Measurements from ENCODE around the gene SFT2D2.

Gene SFT2D2

DNA sequence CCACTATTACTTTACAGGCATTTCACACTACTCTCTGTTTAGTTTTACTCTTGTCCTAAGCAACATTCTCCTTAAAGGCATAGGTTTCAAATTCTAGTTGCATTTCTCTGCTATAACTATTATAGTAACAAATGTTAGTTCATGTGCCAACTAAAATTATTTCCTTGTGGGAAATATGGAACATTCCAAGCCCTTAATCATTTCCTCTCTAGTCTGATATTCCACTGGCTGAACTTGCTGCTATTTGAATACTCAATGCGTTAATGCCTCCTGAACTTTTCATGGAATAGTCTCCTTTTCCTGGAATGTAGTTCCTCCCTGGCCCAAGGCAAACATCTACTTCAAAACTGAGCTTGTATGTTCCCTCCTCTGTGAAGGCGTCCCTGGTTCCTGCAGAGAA lies 35.6 kb downstream of the SFT2D2 start:
- no peak overlapping the region for H3K4me3 ChIP-seq (replicated peaks; ENCODE audit: low read depth, low read length)
- TF ChIP-seq CTCF (IDR thresholded peaks at IDR 0.05; ENCODE audit: low read length, missing control alignments), result no peak

DNA sequence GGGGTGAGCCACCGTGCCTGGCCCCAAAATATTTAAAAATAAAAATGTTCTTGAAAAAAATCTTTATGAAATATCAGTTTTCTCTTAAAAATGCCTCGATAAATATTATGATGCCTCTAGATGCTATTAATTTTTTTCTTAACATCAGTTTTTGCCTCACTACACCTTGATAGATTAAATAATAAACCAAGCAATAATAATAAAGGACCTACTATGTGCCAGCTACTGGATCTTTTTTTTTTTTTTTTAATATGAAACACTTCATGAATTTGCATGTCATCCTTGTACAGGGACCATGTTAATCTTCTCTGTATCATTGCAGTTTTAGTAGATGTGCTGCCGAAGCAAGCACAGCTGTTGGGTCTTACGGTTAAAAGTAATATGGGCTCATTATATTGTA lies 37.3 kb downstream of the SFT2D2 start:
- TF ChIP-seq CTCF (IDR thresholded peaks at IDR 0.05; ENCODE audit: low read length, missing control alignments), result no peak
- no peak for DNase-seq (ENCODE audit: low read depth)
- no peak overlapping the region for H3K4me3 ChIP-seq (replicated peaks; ENCODE audit: low read depth, low read length)

More for the DNA sequence above, 35.6 kb downstream of the SFT2D2 start:
- peak; percentile 86 for DNase-seq (ENCODE audit: low read depth)

DNA sequence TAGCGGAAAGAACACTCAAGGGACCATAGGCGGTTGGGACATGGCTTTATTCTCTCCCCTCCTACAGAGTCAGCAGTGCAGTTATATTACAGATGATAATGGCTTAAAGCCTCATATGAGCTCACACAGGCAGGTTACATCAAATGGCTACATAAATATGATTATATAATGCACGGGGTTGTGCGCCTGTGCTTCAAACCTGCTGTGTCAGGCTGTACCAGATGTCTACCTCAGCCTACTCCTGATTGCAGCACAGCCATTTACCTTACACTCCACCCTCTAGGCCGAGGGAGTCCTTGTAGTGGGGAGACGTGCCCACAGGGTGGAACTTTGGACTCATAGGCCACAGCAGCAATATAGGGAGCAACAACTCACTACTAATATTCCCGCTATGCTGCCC lies 38.5 kb downstream of the SFT2D2 start:
- no peak for DNase-seq (ENCODE audit: low read depth)
- no peak for TF ChIP-seq CTCF (IDR thresholded peaks at IDR 0.05; ENCODE audit: low read length, missing control alignments)
- no peak overlapping the region for H3K4me3 ChIP-seq (replicated peaks; ENCODE audit: low read depth, low read length)

DNA sequence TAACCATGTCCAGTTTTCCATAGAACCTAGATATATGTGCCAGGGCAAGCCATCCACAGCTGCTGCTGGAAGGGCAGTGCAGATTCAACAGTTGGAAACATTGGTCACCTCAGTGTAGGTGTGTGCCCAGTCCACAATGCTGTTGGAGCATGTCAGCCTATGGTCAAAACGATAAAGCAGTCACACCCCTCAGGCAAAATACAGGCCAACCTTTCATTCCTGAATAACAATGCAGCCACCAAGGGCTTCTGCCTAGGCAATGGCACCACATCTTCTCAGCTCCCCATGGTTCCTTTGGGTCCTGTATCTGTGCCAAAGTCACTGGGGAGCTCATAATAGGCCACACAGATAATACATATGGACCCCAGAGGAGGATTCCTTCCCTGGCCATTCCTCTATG lies 39.8 kb downstream of the SFT2D2 start:
- DNase-seq (ENCODE audit: low read depth), result no peak
- H3K4me3 ChIP-seq (replicated peaks; ENCODE audit: low read depth, low read length), result no peak overlapping the region
- no peak for TF ChIP-seq CTCF (IDR thresholded peaks at IDR 0.05; ENCODE audit: low read length, missing control alignments)

- H3K4me3 ChIP-seq (replicated peaks; ENCODE audit: low read depth, low read length), result no peak overlapping the region
- peak; percentile 16 for DNase-seq (ENCODE audit: low read depth)
- TF ChIP-seq CTCF (IDR thresholded peaks at IDR 0.05; ENCODE audit: low read length, missing control alignments), result no peak
Measured at GRCh38 chr1:168266644-168267186, 40.9 kb downstream of the SFT2D2 start.

DNA sequence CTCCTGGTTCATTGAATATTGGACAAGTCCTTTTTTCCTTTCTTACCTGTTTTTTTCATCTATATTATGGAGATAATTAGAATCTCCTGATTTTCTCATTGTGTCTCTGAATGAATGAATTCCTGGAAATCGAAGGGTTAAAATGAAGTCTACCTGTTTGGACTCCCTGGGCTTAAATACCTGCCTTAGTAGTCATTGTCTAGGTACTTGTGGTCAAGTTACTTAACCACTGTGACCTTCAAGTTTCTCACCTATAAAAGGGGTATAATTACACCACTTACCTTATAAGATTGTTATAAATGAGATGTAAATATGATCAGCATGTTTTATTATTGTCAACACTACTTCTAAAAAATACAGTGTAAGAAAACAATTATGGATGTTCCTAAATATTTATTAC lies 45.8 kb downstream of the SFT2D2 start:
- no peak for DNase-seq (ENCODE audit: low read depth)
- TF ChIP-seq CTCF (IDR thresholded peaks at IDR 0.05; ENCODE audit: low read length, missing control alignments), result no peak

DNA sequence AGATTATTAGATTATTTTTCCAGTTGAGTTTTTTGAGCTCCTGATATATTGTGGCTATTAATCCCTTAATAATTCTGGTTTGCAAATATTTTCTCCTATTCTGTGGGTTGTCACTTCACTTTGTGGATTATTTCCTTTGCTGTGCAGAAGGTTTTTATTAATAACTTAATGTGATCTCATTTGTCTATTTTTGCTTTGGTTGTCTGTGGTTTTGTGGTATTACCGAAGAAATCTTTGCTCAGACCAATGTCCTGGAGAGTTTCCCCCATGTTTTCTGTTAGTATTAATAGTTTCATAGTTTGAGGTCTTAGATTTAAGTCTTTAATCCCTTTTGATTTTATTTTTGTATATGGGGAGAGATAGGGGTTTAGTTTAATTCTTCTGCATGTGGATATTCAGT lies 47.8 kb downstream of the SFT2D2 start:
- no peak for TF ChIP-seq CTCF (IDR thresholded peaks at IDR 0.05; ENCODE audit: low read length, missing control alignments)
- no peak for DNase-seq (ENCODE audit: low read depth)
- H3K4me3 ChIP-seq (replicated peaks; ENCODE audit: low read depth, low read length), result no peak overlapping the region

More for the DNA sequence above, 45.8 kb downstream of the SFT2D2 start:
- no peak overlapping the region for H3K4me3 ChIP-seq (replicated peaks; ENCODE audit: low read depth, low read length)

All from fibroblast of pulmonary artery (primary cell).